22Rv1 (cell line): ENCODE data around the gene RAB8A.

Source experiments
- H3K27ac ChIP-seq: fragments of 450-650 bp; 2 replicates; pipeline ENCODE4 v1.5.1; 2017
- CTCF ChIP-seq: fragments of 450-650 bp; IDR thresholded peaks from 2 replicates; pipeline ENCODE4 v1.5.1; 2017; ENCODE audit warnings: mild to moderate bottlenecking
- ZFX ChIP-seq: fragments of 450-650 bp; IDR thresholded peaks from 2 replicates; pipeline ENCODE4 v1.6.1; 2017; ENCODE audit warnings: antibody characterized with exemption, borderline replicate concordance

The RAB8A gene

GRCh38 chr19:16125737-16126495 lies 14.2 kb downstream of the RAB8A start:
- TF ChIP-seq CTCF: no peak
- no peak for TF ChIP-seq ZFX
- H3K27ac ChIP-seq: no peak overlapping the region

- TF ChIP-seq ZFX (no peak), CTCF (no peak)
- H3K27ac ChIP-seq: no peak overlapping the region
These were observed 15.4 kb downstream of the RAB8A start for GRCh38 chr19:16127080-16127479.

GRCh38 chr19:16127776-16128371 lies 16.2 kb downstream of the RAB8A start:
- TF ChIP-seq CTCF (no peak), ZFX (no peak)
- H3K27ac ChIP-seq: no peak overlapping the region

- TF ChIP-seq ZFX (no peak), CTCF (no peak)
- H3K27ac ChIP-seq: no peak overlapping the region
These were observed 20.0 kb downstream of the RAB8A start for GRCh38 chr19:16131648-16132047.

- H3K27ac ChIP-seq: no peak overlapping the region
- TF ChIP-seq ZFX (no peak), CTCF (no peak)
These were observed 22.1 kb downstream of the RAB8A start for GRCh38 chr19:16133818-16134217.

- H3K27ac ChIP-seq: no peak overlapping the region
- TF ChIP-seq CTCF (no peak), ZFX (no peak)
These were observed 22.8 kb downstream of the RAB8A start for GRCh38 chr19:16134510-16134909.

GRCh38 chr19:16135430-16136127 lies 23.9 kb downstream of the RAB8A start:
- no peak overlapping the region for H3K27ac ChIP-seq
- no peak for TF ChIP-seq CTCF
- no peak for TF ChIP-seq ZFX
